HG03159 (cell line): Measurements from ENCODE around the gene CANT1.

Experiments used
- ATAC-seq: cut with Tn5 transposase; IDR thresholded peaks from one replicate; pipeline ENCODE4 v1.9.1; 2021; ENCODE audit warnings: mild to moderate bottlenecking, moderate library complexity; ENCODE audit not compliant: unreplicated experiment

Gene CANT1

DNA sequence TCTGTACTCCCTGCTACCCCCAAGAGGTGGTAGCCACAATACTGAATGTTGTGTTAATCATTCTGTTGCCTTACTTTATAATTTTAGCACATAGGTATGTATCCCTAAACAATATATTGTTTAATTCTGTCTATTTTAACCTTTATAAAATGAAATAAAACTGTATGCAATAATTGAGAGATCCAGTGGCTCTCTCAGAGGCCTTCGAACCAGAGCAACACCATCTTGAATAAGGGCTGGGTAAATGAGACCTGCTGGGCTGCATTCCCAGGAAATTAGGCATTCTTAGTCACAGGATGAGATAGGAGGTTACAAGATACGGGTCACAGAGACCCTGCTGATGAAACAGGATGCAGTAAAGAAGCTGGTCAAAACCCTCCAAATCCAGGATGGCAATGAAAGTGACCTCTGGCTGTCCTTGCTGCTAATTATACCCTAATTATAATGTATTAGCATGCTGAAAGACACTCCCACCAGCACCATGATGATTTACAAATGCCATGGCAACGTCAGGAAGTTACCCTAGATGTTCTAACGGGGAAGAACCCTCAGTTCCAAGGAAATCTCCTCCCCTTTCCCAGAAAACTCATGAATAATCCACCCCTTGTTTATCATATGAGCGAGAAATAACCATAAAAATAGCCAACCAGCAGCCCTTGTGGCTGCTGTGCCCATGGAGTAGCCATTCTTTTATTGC lies 2.0 kb upstream of the CANT1 start:
- no peak for ATAC-seq

DNA sequence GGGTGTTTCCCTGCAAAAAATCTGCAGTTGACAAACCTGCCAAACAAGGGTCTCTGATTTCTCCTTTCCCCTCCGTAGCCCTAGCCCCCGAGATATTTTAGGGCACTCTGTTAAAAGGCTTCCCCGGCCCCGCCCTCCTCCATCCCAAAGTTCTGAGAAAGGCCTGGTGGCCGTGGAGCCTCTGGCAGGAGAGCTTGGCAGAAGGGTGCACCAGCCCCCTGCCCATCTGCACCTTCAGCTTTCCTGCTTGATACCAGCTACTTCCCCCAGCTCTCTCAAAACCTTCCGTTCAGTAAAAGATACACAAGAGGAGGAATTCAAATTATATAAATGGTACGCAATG lies 711 bp upstream of the CANT1 start:
- no peak for ATAC-seq

DNA sequence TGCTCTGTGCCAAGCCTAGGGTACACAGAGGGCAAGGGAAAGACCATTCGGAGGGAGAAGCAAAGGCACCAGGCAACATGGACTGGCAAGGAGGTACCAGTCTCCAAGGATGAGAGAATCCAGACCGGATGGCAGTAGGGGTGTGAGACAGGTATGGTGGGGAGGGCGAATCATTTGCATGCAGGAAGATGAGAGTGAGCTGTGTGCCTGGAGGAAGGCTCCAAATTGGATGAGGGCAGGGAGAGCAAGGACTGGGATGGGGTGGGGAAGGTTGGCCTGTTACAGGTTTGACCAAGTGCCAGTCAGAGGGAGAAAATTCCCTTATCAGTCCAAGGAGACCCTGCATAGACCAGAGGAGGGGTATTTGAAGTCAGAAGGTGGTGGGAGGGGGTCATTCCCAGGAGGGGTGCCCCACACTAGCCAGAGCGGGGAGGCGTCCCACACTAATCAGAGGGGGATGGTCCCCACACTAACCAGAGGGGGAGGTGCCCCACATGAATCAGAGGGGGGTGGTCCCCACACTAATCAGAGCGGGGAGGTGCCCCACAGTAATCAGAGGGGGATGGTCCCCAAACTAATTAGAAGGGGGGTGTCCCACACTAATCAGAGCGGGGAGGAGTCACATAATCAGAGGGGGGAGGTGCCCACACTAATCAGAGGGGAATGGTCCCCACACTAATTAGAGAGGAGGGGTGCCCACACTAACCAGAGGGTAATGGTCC lies 737 bp downstream of the CANT1 start:
- no peak for ATAC-seq

DNA sequence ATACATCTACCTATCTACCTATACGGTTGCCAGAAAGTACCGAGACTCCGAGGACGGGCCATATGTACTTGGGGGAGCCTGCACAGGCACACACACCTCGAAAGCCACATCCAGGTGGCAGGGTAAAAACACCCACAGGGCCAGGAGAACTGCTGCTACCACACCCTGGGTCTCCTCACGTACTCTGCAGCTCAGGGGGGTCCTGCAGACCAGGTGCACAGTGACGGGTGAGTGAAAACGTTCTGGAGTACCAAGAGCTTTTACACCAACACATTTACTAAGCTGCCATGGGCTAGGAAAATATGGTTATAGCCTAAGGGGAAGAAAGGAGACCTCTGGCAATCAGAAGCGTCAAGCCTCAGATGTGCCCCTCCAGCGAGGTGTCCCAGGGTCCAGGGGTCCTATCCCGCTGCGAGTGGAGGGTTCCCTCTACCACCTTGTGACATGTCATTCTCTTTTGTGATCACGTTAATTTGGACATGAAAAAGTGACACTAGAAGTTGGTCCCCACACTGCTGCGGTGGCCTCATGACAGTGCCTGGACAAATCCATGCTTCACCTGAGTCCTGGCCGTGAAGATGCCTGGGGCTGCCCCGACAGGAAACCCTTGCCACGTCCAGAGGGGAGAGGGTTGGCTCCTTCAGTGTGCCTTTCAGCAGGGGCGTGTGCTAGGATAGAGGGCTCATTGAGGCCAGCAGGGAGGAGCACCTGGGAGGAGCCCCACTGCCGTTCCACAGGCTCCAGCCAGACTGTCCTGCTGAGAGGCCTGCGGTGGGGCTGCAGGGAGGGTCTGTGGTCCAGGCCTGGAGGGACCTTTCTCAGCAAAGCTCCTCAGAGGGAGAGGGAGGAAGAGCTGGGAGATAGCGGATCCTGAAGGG lies 1.8 kb downstream of the CANT1 start:
- ATAC-seq, result no peak

DNA sequence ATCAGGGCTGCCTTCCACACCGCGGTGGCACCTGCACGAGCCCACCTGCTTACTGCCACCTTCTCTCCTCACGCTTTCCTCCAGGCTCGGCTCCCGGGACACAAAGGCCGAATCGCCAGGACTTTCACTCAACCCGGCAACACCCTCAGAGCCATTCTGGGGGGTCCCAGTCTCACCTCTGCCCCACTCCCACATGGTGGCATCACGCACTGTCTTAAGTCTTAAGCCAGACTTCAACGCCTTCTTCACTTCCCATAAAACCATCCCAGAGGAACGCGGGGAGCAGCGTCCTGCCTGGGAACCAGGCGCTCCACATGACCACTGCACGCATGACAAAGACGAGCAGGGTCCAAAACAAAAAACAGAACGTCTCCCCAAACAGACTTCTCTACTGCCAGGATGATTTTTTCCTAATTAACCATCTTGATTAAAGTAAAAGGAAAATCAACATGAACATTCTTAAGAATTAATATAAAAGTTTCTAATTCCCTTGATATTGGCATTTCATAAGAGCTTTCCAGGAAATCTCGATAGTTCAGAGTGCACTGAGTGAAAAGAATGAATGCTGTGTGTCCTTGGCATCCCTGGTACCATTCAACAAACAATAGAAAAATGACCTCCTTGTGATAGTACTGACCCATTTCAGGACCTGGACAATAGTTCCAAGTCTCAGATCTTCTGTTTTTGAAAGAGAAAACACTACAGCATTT lies 2.6 kb downstream of the CANT1 start:
- no peak for ATAC-seq

DNA sequence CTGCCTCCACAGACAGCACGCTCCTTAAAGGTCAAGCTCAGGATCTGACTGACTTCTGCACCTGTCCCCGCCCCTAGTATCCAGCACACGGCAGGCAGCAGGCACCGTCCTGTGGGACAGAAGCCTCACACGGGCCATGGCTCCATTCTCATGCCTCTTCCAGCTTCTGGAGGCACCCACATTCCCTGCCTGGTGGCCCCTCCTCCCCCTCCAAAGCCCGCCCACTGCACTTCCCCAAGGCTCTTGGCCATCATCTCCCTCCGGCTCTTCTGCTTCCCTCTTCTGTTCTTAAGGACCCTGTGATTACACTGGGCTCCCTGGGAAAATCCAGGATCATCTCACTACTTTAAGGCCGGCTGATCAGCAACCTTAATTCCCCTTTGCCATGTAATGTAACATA lies 3.5 kb downstream of the CANT1 start:
- no peak for ATAC-seq

DNA sequence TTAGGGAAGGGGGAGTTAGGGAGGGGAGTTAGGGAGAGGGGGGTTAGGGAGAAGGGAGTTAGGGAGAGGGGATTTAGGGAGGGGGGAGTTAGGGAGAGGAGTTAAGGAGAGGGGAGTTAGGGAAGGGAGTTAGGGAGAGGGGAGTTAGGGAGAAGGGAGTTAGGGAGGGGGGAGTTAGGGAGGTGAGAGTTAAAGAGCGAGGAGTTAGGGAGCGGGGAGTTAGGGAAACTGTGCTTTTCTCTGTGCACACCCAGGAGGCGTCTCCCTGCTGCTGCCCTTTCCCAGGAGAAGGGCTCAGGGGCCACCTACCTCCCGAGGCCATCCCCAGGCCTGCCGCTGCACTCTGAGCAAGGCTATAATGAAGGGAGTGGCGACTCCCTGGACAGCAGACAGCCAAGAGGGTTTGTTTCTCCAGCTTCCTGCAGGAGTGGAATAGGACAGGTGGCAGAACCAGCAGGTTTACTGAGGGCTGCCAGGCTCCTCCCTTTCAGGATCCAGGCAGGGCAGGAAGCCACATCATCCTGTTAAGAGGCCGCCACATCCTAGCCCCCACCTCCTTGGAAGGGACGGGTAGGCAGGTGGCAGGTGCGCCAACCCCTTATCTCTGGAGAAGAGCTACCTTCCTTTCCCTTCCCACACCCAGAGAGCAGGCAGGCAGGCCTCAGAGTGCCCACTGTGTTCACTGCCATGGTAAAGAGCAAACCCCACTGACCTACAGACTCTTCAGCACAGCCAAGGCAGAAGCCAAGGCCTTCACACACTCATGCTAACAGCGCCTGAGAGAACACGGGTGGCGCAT lies 4.3 kb downstream of the CANT1 start:
- ATAC-seq, result no peak

DNA sequence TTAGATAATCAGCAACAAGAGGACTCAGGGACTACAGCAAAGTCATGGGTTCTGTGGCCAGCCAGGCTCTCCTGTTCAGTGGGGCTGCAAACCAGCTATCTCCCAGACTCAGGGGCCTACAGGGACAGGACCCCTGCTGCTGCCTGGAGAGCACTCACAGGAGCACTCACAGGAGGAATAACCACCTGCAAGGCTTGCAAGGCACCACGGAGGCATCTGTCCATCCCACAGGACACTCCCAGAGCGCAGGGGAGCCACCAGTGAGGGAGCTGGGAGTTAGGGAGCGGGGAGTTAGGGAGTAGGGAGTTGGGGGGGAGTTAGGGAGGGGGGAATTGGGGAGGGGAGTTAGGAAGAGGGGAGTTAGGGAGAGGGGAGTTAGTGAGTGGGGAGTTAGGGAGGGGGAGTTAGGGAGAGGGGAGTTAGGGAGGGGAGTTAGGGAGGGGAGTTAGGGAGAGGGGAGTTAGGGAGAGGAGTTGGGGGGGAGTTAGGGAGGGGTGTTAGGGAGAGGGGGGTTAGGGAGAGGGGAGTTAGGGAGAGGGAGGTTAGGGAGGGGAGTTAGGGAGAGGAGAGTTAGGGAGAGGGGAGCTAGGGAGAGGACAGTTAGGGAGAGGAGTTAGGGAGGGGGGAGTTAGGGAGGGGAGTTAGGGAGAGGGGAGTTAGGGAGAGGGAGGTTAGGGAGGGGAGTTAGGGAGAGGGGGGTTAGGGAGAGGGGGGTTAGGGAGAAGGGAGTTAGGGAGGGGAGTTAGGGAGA lies 5.7 kb downstream of the CANT1 start:
- ATAC-seq, result no peak

DNA sequence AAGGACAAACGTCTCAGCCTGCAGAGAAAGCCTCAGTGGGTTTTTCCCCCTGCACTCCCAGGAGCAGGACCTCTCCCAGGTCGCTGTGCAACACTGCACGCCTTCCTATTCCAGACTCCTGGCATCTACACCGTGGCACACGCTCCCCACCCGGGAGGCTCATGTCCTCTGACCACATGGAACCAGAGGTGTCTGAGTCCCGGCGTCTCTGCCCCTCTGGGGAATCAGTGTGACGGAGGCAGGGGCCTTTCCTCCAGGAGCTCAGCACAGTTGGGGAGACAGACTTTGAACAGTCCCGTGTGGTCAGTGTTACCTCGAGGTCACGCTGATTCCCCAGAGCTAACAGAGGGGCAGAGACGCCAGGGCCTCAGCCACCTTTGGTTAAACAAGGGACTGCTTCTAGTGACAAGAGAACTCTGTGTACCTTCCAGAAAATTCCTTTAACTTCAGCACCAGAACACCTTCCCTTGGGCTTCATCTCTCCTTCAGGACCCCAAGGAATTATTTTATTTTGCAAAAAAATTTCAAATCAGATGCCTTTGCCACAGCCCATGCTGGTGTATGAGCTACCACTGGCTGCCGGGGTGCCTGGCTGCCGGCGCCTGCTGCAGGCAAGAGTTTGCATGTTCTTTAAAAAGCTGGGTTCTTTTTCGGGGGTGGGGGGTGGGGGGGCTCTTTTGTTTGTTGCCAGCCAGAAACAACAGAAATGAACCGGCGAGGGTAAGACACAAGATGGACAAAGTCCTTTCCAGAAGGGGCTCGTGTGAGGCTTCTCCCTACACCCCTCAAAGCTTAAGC lies 6.6 kb downstream of the CANT1 start:
- no peak for ATAC-seq

DNA sequence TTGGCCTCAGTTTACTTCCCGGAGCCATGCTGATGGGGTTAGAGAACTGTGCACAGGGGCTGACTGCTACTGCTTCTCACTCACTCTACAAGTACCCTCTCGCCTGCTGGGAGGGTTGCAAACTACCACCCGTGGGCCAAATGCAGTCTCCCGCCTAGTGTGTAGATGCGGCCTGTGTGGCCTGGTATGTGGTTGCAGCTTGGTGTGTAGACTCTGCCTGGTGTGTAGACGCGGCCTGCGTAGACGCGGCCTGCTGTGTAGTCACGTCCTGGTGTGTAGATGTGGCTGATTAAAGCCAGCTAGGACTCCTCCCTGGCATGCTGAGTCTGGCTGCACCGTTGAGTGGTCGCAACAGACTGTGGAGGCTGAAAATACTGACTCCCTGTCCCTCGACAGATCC lies 7.3 kb downstream of the CANT1 start:
- ATAC-seq, result no peak

DNA sequence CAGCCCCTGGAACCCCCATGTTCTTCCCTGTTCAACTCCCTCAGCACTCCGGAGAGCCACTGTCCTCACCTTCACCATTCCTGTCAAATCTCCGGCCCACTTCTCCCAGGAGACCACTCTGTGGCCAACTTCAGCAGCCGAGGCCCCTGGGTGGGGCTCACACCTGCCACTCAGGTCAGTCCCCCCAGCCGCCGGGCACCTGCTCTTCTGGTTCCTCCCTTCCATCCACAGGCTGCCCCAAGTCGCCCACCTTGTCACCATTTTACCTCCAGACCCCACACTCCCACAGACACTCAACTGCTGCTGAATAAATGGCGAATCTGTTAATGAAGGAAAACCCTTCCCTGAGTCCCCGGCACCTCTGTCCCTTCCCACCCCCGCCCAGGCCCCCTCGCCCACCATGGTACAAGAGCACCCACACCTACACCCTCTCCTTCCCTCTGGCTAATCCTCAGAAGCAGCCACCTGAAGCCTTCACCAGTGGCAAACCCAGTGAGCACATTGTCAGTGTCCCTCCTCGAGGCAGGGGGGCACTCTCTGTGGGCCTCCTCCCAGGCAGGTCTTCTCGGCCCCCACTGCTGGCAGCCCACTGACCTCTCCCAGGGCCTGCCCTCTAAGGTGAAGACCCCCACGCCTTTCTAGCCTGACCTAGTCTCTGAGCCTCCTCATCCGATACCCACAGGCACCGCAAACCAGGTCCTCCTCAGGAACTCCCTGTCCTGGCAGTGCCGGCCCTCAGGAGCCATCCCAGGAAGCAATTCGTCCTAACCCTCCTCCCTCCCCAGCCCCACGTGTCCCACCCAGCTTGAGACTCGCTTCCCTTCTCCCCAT lies 8.2 kb downstream of the CANT1 start:
- no peak for ATAC-seq

DNA sequence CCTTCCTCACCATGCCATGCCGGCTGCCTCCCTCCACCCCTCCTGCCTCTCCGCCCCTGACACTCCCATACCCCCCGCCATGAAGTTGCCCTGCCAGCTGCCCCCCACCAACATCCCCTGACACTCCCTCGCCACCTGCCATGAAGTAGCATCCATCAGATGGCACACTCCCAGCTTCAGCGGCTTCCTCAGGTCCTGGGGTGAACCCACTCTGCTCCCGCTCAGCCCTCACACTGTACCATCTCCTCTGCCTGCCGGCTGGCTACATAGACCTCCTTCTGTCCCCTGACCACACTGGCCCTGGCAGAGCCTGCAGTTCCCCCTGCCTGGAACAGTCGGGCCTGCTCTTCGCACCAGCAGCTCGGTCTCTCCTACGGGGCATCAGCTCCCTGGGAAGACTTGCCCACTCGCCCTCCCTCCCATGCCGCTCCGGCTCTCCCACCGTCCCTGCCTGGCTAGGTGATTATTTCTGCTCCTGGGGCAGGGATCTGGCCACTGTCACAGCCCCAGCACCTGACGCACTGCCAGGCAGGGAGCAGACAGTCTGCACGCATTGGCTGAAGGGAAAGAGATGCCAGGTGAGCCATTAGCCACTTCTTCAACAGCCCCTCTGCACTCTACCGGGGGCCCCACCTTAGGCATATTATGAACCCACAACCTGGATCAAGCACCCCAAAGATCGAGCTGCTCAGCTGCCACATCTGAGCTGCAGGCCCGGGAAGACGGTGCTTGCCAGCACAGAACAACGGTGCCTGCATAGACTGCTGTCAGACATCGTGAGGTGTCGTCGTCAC lies 9.0 kb downstream of the CANT1 start:
- no peak for ATAC-seq

DNA sequence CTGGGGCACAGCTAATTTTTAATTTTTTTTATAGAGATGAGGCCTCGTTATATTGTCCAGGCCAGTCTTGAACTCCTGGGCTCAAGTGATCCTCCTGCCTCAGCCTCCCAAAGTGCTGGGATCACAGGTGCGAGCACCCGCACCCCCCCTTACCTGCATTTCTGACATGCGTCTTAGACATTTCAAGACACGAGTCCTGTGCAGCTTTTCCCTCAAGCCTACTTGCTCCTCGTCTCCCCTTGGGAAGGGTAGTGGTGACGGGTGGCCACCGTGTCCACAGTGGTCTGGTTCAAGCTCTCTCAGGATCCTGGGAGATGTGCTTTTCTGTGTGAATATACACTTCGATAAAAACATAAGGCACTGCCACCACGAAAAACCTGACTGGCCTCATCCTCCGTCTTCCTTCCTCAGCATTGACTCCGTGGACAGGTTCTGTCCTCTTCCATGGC lies 9.6 kb downstream of the CANT1 start:
- no peak for ATAC-seq

DNA sequence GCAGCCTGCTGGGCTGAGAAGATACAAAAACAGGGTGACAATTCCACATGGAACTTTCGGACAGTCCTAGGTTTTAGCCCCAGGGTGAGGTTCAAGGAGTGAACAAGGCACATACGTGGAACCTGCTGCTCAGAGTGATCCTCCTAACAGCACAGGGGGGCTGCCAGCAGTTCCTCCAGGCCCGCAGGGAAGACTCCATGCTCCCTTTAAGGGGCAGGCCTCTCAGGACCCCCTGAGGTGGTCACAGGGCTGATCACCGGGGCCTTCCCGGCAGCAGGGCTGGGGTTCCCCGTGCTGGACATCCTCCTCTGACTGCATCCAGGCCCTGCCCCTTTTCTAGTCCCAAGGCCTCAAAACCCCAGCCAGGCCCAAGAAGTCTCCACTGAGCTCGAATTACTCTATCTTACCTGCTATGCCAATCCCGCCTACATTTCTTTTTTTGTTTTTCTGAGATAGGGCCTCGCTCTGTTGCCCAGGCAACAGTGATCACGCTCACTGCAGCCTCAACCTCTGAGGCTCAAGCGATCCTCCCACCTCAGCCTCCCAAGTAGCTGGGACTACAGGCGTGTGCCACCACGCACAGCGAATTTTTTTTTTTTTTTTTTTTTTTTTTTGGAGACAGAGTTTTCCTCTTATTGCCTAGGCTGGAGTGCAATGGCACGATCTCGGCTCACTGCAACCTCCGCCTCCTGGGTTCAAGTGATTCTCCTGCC lies 10.4 kb downstream of the CANT1 start:
- no peak for ATAC-seq

DNA sequence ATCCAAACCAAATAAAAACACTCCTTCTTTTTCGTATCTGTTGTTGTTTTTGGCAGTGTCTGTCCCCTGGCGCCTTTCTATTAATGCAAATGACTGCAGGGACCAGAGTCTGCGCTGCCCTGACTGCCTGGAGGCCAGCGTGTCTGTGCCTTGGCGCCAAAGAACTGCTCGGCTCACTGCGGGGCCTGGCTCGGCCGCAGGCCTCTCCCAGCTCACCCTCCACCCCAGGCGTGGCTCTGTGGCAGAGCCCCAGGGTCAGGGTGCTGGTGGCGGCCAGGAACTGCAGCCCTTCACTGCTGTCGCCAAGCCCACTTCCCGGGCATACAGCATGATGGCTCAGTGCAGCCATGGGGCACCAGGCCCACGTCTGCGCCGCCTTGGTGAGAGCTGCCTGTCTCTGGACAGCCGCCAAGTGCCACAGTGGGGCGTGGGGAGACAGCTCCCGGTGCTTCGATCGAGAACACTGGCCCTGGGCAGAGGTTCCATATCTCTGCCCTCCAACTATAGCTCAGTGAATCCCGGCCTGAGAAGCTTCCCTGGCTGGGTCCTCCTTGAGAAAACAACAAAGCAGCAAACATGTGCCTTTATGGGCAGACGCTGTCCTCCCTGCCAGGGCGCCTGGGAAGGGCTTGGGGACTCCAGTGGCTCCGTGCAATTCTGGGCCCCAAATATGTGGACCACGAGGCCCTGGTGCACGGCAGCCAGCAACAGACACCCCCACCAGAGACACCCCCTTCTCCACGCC lies 11.1 kb downstream of the CANT1 start:
- no peak for ATAC-seq

DNA sequence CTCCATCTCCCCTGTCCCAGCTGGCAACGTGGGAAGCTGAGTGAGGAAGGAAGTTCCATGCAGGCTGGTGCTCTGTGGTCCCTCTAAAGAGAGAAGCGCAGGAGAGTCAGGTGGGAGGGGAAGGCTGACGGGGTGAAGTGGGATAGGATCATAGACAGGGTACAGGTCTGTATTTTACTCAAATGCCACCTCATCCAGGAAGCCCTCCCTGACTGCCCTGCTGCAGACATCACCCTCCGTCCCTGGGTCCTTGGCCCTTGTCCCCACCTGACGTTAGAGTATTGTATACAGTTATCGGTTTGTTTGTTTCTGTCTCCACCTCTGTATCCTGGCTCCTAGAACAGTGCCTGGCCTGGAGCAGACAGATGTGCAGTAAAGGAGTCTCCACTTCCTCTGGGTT lies 11.7 kb downstream of the CANT1 start:
- no peak for ATAC-seq
